ENCODE results near the gene MS4A15. TPM values are rescaled to one million over a fixed set of nuclear protein-coding genes. Genes with fewer than 3 reads are reported as not detected.

Gene MS4A15
- total and polyA plus RNA-seq, 10 of the 15 experiments (the other 5 are each of a cell fraction or from before 2014, with no cell fraction given), result 0.05 to 0.84 (median 0.45) TPM

DNA sequence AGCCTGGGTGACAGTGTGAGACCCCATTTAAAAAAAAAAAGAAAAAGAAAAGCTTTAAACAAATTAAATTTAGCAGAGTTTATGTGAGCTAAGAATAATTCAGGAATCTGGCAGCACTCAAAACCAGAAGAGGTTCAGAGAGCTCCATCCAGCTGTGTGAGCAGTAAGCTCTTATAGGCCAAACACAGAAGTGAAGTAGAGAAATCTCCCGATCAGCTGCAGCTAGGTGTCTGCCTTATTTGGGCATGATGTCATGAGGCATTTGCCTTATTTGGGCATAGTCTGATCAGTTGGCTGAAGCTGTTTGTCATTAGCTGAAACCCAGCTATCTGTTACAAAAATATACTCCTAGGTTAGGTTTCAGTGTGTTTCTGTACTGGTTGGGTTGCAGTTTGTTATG, 8.2 kb downstream of the MS4A15 start (continued):
- TF ChIP-seq, protein P1, sequence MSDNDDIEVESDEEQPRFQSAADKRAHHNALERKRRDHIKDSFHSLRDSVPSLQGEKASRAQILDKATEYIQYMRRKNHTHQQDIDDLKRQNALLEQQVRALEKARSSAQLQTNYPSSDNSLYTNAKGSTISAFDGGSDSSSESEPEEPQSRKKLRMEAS (IDR thresholded peaks at IDR 0.05; ENCODE audit: low read depth, low read length), result no peak
- TF ChIP-seq HCFC1 (IDR thresholded peaks at IDR 0.05; ENCODE audit: low read length) (no peak), JUND (IDR thresholded peaks at IDR 0.05; ENCODE audit: low read depth, low read length) (no peak), GABPA (IDR thresholded peaks at IDR 0.05; ENCODE audit: low read depth) (no peak), HDAC2 (IDR thresholded peaks at IDR 0.05) (no peak), TCF7 (IDR thresholded peaks at IDR 0.05; ENCODE audit: borderline replicate concordance) (no peak), SUZ12 (IDR thresholded peaks at IDR 0.05; ENCODE audit: unreplicated experiment) (no peak), EGR1 (IDR thresholded peaks at IDR 0.05; ENCODE audit: borderline replicate concordance in 1 of 2, low read depth in 2 of 2, low read length in 2 of 2) (no peak), ZNF622 (IDR thresholded peaks at IDR 0.05) (no peak), RBBP5 (conservative IDR thresholded peaks at IDR 0.05) (no peak), CBX3 (IDR thresholded peaks at IDR 0.05; ENCODE audit: borderline replicate concordance, low read depth) (no peak), BMI1 (IDR thresholded peaks at IDR 0.05; ENCODE audit: borderline replicate concordance) (no peak), MEF2A (IDR thresholded peaks at IDR 0.05; ENCODE audit: insufficient read depth, low read depth, low read length) (no peak), TCF3 (IDR thresholded peaks at IDR 0.05; ENCODE audit: borderline replicate concordance, insufficient read depth, low read depth, low read length) (no peak), ESRRA (IDR thresholded peaks at IDR 0.05; ENCODE audit: low read length) (no peak), SREBF2 (IDR thresholded peaks at IDR 0.05; ENCODE audit: low read length) (no peak), NFYB (IDR thresholded peaks at IDR 0.05; ENCODE audit: insufficient read depth, low read depth, low read length) (0 out of 2 replicates have a peak, but pooled peaks have one; percentile 39)
- TF ChIP-seq, protein P2, sequence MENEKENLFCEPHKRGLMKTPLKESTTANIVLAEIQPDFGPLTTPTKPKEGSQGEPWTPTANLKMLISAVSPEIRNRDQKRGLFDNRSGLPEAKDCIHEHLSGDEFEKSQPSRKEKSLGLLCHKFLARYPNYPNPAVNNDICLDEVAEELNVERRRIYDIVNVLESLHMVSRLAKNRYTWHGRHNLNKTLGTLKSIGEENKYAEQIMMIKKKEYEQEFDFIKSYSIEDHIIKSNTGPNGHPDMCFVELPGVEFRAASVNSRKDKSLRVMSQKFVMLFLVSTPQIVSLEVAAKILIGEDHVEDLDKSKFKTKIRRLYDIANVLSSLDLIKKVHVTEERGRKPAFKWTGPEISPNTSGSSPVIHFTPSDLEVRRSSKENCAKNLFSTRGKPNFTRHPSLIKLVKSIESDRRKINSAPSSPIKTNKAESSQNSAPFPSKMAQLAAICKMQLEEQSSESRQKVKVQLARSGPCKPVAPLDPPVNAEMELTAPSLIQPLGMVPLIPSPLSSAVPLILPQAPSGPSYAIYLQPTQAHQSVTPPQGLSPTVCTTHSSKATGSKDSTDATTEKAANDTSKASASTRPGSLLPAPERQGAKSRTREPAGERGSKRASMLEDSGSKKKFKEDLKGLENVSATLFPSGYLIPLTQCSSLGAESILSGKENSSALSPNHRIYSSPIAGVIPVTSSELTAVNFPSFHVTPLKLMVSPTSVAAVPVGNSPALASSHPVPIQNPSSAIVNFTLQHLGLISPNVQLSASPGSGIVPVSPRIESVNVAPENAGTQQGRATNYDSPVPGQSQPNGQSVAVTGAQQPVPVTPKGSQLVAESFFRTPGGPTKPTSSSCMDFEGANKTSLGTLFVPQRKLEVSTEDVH (IDR thresholded peaks at IDR 0.05; ENCODE audit: low read depth, partially characterized antibody), result no peak
- TF ChIP-seq, protein P3, sequence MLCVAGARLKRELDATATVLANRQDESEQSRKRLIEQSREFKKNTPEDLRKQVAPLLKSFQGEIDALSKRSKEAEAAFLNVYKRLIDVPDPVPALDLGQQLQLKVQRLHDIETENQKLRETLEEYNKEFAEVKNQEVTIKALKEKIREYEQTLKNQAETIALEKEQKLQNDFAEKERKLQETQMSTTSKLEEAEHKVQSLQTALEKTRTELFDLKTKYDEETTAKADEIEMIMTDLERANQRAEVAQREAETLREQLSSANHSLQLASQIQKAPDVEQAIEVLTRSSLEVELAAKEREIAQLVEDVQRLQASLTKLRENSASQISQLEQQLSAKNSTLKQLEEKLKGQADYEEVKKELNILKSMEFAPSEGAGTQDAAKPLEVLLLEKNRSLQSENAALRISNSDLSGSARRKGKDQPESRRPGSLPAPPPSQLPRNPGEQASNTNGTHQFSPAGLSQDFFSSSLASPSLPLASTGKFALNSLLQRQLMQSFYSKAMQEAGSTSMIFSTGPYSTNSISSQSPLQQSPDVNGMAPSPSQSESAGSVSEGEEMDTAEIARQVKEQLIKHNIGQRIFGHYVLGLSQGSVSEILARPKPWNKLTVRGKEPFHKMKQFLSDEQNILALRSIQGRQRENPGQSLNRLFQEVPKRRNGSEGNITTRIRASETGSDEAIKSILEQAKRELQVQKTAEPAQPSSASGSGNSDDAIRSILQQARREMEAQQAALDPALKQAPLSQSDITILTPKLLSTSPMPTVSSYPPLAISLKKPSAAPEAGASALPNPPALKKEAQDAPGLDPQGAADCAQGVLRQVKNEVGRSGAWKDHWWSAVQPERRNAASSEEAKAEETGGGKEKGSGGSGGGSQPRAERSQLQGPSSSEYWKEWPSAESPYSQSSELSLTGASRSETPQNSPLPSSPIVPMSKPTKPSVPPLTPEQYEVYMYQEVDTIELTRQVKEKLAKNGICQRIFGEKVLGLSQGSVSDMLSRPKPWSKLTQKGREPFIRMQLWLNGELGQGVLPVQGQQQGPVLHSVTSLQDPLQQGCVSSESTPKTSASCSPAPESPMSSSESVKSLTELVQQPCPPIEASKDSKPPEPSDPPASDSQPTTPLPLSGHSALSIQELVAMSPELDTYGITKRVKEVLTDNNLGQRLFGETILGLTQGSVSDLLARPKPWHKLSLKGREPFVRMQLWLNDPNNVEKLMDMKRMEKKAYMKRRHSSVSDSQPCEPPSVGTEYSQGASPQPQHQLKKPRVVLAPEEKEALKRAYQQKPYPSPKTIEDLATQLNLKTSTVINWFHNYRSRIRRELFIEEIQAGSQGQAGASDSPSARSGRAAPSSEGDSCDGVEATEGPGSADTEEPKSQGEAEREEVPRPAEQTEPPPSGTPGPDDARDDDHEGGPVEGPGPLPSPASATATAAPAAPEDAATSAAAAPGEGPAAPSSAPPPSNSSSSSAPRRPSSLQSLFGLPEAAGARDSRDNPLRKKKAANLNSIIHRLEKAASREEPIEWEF (IDR thresholded peaks at IDR 0.05; ENCODE audit: insufficient replicate concordance, low read depth, low read length), result no peak
- TF ChIP-seq, protein P4, sequence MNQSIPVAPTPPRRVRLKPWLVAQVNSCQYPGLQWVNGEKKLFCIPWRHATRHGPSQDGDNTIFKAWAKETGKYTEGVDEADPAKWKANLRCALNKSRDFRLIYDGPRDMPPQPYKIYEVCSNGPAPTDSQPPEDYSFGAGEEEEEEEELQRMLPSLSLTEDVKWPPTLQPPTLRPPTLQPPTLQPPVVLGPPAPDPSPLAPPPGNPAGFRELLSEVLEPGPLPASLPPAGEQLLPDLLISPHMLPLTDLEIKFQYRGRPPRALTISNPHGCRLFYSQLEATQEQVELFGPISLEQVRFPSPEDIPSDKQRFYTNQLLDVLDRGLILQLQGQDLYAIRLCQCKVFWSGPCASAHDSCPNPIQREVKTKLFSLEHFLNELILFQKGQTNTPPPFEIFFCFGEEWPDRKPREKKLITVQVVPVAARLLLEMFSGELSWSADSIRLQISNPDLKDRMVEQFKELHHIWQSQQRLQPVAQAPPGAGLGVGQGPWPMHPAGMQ (IDR thresholded peaks at IDR 0.05; ENCODE audit: borderline replicate concordance), result no peak
- TF ChIP-seq, protein P5, sequence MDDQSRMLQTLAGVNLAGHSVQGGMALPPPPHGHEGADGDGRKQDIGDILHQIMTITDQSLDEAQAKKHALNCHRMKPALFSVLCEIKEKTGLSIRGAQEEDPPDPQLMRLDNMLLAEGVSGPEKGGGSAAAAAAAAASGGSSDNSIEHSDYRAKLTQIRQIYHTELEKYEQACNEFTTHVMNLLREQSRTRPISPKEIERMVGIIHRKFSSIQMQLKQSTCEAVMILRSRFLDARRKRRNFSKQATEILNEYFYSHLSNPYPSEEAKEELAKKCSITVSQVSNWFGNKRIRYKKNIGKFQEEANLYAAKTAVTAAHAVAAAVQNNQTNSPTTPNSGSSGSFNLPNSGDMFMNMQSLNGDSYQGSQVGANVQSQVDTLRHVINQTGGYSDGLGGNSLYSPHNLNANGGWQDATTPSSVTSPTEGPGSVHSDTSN (IDR thresholded peaks at IDR 0.05; ENCODE audit: insufficient replicate concordance, low read depth, low read length), result peak; percentile 35

All from GM12878 (cell line).